GM19238 (cell line): ENCODE results near the gene MED26.
"Not testable (repeated sequence)": the region's sequence is repeated elsewhere in the genome, so short reads cannot be mapped to it uniquely, and the experiment has no call there.

Experiments used
- DNase-seq: peaks from one replicate; pipeline ENCODE4 v3.0.0; 2011; ENCODE audit warnings: low spot score; ENCODE audit not compliant: insufficient read length

Gene MED26

GRCh38 chr19:16651421-16652188, 23.6 kb upstream of the MED26 start:
- DNase-seq, result not testable (repeated sequence)

- DNase-seq, result no peak
These were observed 22.8 kb upstream of the MED26 start for GRCh38 chr19:16650821-16651220.

- no peak for DNase-seq
These were observed 21.7 kb upstream of the MED26 start for GRCh38 chr19:16649734-16650133.

GRCh38 chr19:16645140-16645539, 17.1 kb upstream of the MED26 start:
- DNase-seq, result no peak

GRCh38 chr19:16641695-16642094, 13.7 kb upstream of the MED26 start:
- DNase-seq, result no peak

GRCh38 chr19:16640951-16641350, 12.9 kb upstream of the MED26 start:
- no peak for DNase-seq

GRCh38 chr19:16638666-16639065, 10.7 kb upstream of the MED26 start:
- DNase-seq, result no peak

GRCh38 chr19:16637535-16637934, 9.5 kb upstream of the MED26 start:
- DNase-seq, result no peak

GRCh38 chr19:16631465-16631864, 3.5 kb upstream of the MED26 start:
- no peak for DNase-seq

- no peak for DNase-seq
These were observed 1.1 kb upstream of the MED26 start for GRCh38 chr19:16628984-16629691.

GRCh38 chr19:16627928-16628182, 149 bp downstream of the MED26 start:
- no peak for DNase-seq

- no peak for DNase-seq
These were observed 644 bp downstream of the MED26 start for GRCh38 chr19:16627193-16627927.

- no peak for DNase-seq
These were observed 1.2 kb downstream of the MED26 start for GRCh38 chr19:16626796-16627192.

- no peak for DNase-seq
These were observed 2.6 kb downstream of the MED26 start for GRCh38 chr19:16625163-16625958.

- no peak for DNase-seq
These were observed 3.8 kb downstream of the MED26 start for GRCh38 chr19:16624236-16624635.

GRCh38 chr19:16623576-16623975, 4.4 kb downstream of the MED26 start:
- no peak for DNase-seq

GRCh38 chr19:16623066-16623465, 4.9 kb downstream of the MED26 start:
- DNase-seq, result no peak

GRCh38 chr19:16621165-16621800, 6.7 kb downstream of the MED26 start:
- no peak for DNase-seq

- DNase-seq, result no peak
These were observed 7.4 kb downstream of the MED26 start for GRCh38 chr19:16620584-16620983.

- no peak for DNase-seq
These were observed 8.0 kb downstream of the MED26 start for GRCh38 chr19:16620018-16620417.

- DNase-seq, result no peak
These were observed 8.5 kb downstream of the MED26 start for GRCh38 chr19:16619457-16619856.
